GM23338 (cell line): Measurements from ENCODE around the gene ADRA1B. TPM values are rescaled to one million over a fixed set of nuclear protein-coding genes. Genes with fewer than 3 reads are reported as not detected.

Source experiments
- ATAC-seq: fragments of 200-7000 bp; cut with Tn5 transposase; 3 replicates; pipeline ENCODE4 v1.9.1; 2020
- DNase-seq: peaks from one replicate; pipeline ENCODE4 v3.0.0-alpha.2; 2015; ENCODE audit warnings: low spot score
- H2AFZ ChIP-seq: fragments of 200-600 bp; sonication (generic); 2 replicates; pipeline ENCODE4 v1.8.0; 2016; ENCODE audit warnings: antibody characterized with exemption, mild to moderate bottlenecking, moderate library complexity
- H3F3A ChIP-seq: fragments of 200-600 bp; sonication (generic); replicated peaks from 2 replicates; pipeline ENCODE4 v1.8.0; 2017; ENCODE audit warnings: antibody characterized with exemption, mixed run types, low read depth
- H3K27ac ChIP-seq: fragments of 200-600 bp; sonication (generic); 2 replicates; pipeline ENCODE4 v1.6.1; 2016; ENCODE audit warnings: low read depth
- H3K27me3 ChIP-seq: fragments of 200-600 bp; sonication (generic); 2 replicates; pipeline ENCODE4 v1.8.0; 2016; ENCODE audit warnings: mild to moderate bottlenecking, mixed run types, moderate library complexity; ENCODE audit not compliant: insufficient read depth
- H3K36me3 ChIP-seq: fragments of 200-600 bp; sonication (generic); 2 replicates; pipeline ENCODE4 v1.8.0; 2016; ENCODE audit warnings: mild to moderate bottlenecking; ENCODE audit not compliant: insufficient read depth
- H3K4me1 ChIP-seq: fragments of 200-600 bp; sonication (generic); 2 replicates; pipeline ENCODE4 v1.8.0; 2016; ENCODE audit warnings: mild to moderate bottlenecking, moderate library complexity; ENCODE audit not compliant: insufficient read depth
- H3K4me2 ChIP-seq: fragments of 200-600 bp; sonication (generic); 2 replicates; pipeline ENCODE4 v1.7.1; 2017; ENCODE audit warnings: mixed run types
- H3K4me3 ChIP-seq: fragments of 200-600 bp; sonication (generic); 2 replicates; pipeline ENCODE4 v1.6.1; 2016; ENCODE audit warnings: mixed run types
- H3K79me2 ChIP-seq: fragments of 200-600 bp; sonication (generic); replicated peaks from 2 replicates; pipeline ENCODE4 v1.8.0; 2017; ENCODE audit warnings: mild to moderate bottlenecking; ENCODE audit not compliant: insufficient read depth
- H3K9me2 ChIP-seq: fragments of 200-600 bp; sonication (generic); 2 replicates; pipeline ENCODE4 v1.8.0; 2017; ENCODE audit not compliant: insufficient read depth
- H4K20me1 ChIP-seq: fragments of 200-600 bp; sonication (generic); replicated peaks from 2 replicates; pipeline ENCODE4 v1.8.0; 2017; ENCODE audit warnings: mild to moderate bottlenecking; ENCODE audit not compliant: insufficient read depth
- H3K27ac Mint-ChIP-seq: 2 replicates; pipeline ENCODE4 v1.8.0; 2020; ENCODE audit warnings: inconsistent platforms, mild to moderate bottlenecking, moderate library complexity, mixed read lengths
- H3K27me3 Mint-ChIP-seq: 3 replicates; pipeline ENCODE4 v1.8.0; 2022; ENCODE audit warnings: low read depth, mild to moderate bottlenecking, moderate library complexity, mixed read lengths, inconsistent platforms; ENCODE audit not compliant: insufficient read depth, poor library complexity
- H3K36me3 Mint-ChIP-seq: 3 replicates; pipeline ENCODE4 v1.8.0; 2021; ENCODE audit warnings: low read depth, mild to moderate bottlenecking, inconsistent platforms, moderate library complexity, mixed read lengths
- H3K4me1 Mint-ChIP-seq: 3 replicates; pipeline ENCODE4 v1.8.0; 2020; ENCODE audit warnings: mild to moderate bottlenecking, inconsistent platforms, mixed read lengths
- H3K4me3 Mint-ChIP-seq: 3 replicates; pipeline ENCODE4 v1.8.0; 2021; ENCODE audit warnings: moderate library complexity, mild to moderate bottlenecking, inconsistent platforms, mixed read lengths
- H3K9me3 Mint-ChIP-seq: 3 replicates; pipeline ENCODE4 v1.8.0; 2020; ENCODE audit warnings: moderate library complexity, mild to moderate bottlenecking, inconsistent platforms, mixed read lengths
- EZH2phosphoT487 ChIP-seq: fragments of 200-600 bp; sonication (generic); IDR thresholded peaks from one replicate; pipeline ENCODE4 v1.8.1; 2018; ENCODE audit warnings: antibody characterized with exemption; ENCODE audit not compliant: unreplicated experiment
- NANOG ChIP-seq: IDR thresholded peaks from 2 replicates; pipeline ENCODE4 v1.6.1; 2016; ENCODE audit warnings: antibody characterized with exemption, borderline replicate concordance
- ZNF331 ChIP-seq: fragments of 250-450 bp; sonication (Bioruptor Pico); IDR thresholded peaks from 2 replicates; pipeline ENCODE4 v1.5.0; 2020; ENCODE audit warnings: low read depth, mild to moderate bottlenecking, moderate library complexity
- polyA plus RNA-seq: library from polyadenylated mRNA; unstranded; fragments of >200 nt; fragmentation: Nextera tagmentation; extraction: Ambion mirVana; gene quantifications from 2 replicates; pipeline ENCODE4 v1.2.1, GENCODE V29; 2016
- total RNA-seq: library from RNA; depleted of rRNA; stranded (reverse); fragments of >200 nt; shearing (Covaris generic); gene quantifications from 2 replicates; pipeline ENCODE4 v1.2.3, GENCODE V29; 2014
- TF ChIP-seq, protein P1 (sequence below): fragments of 250-450 bp; sonication (Bioruptor Pico); IDR thresholded peaks from 2 replicates; pipeline ENCODE4 v1.5.0; 2020; ENCODE audit warnings: mild to moderate bottlenecking, moderate library complexity
- TF ChIP-seq, protein P2 (sequence below), 2 experiments: fragments of 200-600 bp in 1 of 2; sonication (generic) in 1 of 2; conservative IDR thresholded peaks; 2 replicates each; pipeline versions ENCODE4 v1.5.1 to v1.6.1; 2016 to 2017; ENCODE audit warnings: antibody characterized with exemption in 2 of 2, low read depth in 2 of 2, mild to moderate bottlenecking in 2 of 2, moderate library complexity in 1 of 2
- TF ChIP-seq, protein P3 (sequence below): IDR thresholded peaks from 2 replicates; pipeline ENCODE4 v1.6.1; 2016; ENCODE audit warnings: antibody characterized with exemption

The ADRA1B gene
- total and polyA plus RNA-seq, 2 experiments from 2014 or later = not detected

DNA sequence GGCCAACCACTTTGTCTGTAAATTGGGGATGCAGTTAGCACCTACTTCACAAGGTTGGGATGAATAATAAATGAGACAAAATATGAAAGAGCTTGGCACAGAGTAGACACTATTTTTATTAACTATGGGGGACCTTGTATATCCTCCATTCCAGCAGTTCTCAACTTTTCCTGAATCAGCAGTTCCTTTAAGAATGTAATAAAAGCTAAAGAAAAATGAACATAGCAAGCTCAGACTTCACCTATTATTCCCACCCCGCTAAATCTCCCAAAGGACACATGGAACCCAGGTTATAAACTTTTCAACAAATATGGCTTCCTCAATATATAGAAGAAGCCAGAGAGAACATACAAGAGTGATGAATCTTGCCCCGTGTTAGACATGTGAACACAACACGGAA lies 60.6 kb downstream of the ADRA1B start:
- H3K9me3 Mint-ChIP-seq = no peaks in the 10 kb centered on the region
- no peaks in the 10 kb centered on the region for H3K9me2 ChIP-seq
- H3K4me1 Mint-ChIP-seq = peaks cover 6% of the 10 kb centered on the region
- H3K4me3 ChIP-seq = no peak overlapping the region
- ATAC-seq (no peak), DNase-seq (no peak)
- H3K4me1 ChIP-seq = peaks cover 8% of the 10 kb centered on the region
- no peaks in the 10 kb centered on the region for H3K36me3 ChIP-seq
- peaks cover 26% of the 10 kb centered on the region for H3K27me3 Mint-ChIP-seq
- no peaks in the 10 kb centered on the region for H4K20me1 ChIP-seq
- H3K4me3 Mint-ChIP-seq = no peak overlapping the region
- no peak overlapping the region for H2AFZ ChIP-seq
- TF ChIP-seq ZNF331 = no peak
- no peak for TF ChIP-seq NANOG
- TF ChIP-seq EZH2phosphoT487 = no peak
- TF ChIP-seq, protein P1, sequence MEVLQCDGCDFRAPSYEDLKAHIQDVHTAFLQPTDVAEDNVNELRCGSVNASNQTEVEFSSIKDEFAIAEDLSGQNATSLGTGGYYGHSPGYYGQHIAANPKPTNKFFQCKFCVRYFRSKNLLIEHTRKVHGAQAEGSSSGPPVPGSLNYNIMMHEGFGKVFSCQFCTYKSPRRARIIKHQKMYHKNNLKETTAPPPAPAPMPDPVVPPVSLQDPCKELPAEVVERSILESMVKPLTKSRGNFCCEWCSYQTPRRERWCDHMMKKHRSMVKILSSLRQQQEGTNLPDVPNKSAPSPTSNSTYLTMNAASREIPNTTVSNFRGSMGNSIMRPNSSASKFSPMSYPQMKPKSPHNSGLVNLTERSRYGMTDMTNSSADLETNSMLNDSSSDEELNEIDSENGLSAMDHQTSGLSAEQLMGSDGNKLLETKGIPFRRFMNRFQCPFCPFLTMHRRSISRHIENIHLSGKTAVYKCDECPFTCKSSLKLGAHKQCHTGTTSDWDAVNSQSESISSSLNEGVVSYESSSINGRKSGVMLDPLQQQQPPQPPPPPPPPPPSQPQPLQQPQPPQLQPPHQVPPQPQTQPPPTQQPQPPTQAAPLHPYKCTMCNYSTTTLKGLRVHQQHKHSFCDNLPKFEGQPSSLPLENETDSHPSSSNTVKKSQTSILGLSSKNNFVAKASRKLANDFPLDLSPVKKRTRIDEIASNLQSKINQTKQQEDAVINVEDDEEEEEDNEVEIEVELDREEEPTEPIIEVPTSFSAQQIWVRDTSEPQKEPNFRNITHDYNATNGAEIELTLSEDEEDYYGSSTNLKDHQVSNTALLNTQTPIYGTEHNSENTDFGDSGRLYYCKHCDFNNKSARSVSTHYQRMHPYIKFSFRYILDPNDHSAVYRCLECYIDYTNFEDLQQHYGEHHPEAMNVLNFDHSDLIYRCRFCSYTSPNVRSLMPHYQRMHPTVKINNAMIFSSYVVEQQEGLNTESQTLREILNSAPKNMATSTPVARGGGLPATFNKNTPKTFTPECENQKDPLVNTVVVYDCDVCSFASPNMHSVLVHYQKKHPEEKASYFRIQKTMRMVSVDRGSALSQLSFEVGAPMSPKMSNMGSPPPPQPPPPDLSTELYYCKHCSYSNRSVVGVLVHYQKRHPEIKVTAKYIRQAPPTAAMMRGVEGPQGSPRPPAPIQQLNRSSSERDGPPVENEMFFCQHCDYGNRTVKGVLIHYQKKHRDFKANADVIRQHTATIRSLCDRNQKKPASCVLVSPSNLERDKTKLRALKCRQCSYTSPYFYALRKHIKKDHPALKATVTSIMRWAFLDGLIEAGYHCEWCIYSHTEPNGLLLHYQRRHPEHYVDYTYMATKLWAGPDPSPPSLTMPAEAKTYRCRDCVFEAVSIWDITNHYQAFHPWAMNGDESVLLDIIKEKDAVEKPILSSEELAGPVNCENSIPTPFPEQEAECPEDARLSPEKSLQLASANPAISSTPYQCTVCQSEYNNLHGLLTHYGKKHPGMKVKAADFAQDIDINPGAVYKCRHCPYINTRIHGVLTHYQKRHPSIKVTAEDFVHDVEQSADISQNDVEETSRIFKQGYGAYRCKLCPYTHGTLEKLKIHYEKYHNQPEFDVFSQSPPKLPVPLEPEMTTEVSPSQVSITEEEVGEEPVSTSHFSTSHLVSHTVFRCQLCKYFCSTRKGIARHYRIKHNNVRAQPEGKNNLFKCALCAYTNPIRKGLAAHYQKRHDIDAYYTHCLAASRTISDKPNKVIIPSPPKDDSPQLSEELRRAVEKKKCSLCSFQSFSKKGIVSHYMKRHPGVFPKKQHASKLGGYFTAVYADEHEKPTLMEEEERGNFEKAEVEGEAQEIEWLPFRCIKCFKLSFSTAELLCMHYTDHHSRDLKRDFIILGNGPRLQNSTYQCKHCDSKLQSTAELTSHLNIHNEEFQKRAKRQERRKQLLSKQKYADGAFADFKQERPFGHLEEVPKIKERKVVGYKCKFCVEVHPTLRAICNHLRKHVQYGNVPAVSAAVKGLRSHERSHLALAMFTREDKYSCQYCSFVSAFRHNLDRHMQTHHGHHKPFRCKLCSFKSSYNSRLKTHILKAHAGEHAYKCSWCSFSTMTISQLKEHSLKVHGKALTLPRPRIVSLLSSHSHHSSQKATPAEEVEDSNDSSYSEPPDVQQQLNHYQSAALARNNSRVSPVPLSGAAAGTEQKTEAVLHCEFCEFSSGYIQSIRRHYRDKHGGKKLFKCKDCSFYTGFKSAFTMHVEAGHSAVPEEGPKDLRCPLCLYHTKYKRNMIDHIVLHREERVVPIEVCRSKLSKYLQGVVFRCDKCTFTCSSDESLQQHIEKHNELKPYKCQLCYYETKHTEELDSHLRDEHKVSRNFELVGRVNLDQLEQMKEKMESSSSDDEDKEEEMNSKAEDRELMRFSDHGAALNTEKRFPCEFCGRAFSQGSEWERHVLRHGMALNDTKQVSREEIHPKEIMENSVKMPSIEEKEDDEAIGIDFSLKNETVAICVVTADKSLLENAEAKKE (CRISPR knock-in tag) = no peak
- H3K36me3 Mint-ChIP-seq = no peaks in the 10 kb centered on the region
- no peak overlapping the region for H3K4me2 ChIP-seq
- H3K27ac Mint-ChIP-seq = no peak overlapping the region
- H3K79me2 ChIP-seq = no peaks in the 10 kb centered on the region
- no peaks in the 10 kb centered on the region; the same call in 1 of the 2 replicates for H3F3A ChIP-seq
- H3K27ac ChIP-seq = no peak overlapping the region
- peaks cover 28% of the 10 kb centered on the region for H3K27me3 ChIP-seq

DNA sequence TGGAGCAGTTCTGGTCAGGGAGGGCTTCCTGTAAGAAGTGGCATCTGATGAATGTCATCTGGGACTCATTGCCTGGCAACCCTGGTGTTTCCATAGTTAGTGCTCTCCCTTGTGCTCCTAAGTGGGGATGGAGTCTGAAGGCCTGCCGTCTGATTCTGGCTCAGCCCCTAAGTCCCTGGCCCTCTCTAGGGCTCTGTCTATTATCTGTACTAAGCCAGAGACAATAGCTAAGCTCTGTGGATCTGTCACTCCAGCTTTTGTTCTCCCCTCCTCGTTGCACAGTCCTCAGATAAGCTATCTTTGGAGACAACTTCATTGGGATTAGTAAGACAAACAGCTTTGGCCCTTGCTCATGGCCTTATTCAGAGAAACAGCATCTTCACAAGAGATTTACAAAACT lies 62.1 kb downstream of the ADRA1B start:
- no peaks in the 10 kb centered on the region for H4K20me1 ChIP-seq
- no peak overlapping the region for H3K4me3 ChIP-seq
- Mint-ChIP-seq H3K27me3 (peaks cover 16% of the 10 kb centered on the region), H3K4me1 (no peaks in the 10 kb centered on the region), H3K4me3 (no peak overlapping the region), H3K36me3 (no peaks in the 10 kb centered on the region), H3K27ac (no peak overlapping the region), H3K9me3 (no peaks in the 10 kb centered on the region)
- H2AFZ ChIP-seq = no peak overlapping the region
- peaks cover 13% of the 10 kb centered on the region for H3K27me3 ChIP-seq
- no peaks in the 10 kb centered on the region; the same call in 1 of the 2 replicates for H3F3A ChIP-seq
- no peak overlapping the region for H3K27ac ChIP-seq
- no peaks in the 10 kb centered on the region for H3K36me3 ChIP-seq
- no peak overlapping the region for H3K4me2 ChIP-seq
- 0 out of 2 replicates have a peak, but pooled peaks cover under 1% of the 10 kb centered on the region for H3K4me1 ChIP-seq
- ATAC-seq (no peak), DNase-seq (no peak)
- H3K79me2 ChIP-seq = no peaks in the 10 kb centered on the region
- TF ChIP-seq, protein P2, sequence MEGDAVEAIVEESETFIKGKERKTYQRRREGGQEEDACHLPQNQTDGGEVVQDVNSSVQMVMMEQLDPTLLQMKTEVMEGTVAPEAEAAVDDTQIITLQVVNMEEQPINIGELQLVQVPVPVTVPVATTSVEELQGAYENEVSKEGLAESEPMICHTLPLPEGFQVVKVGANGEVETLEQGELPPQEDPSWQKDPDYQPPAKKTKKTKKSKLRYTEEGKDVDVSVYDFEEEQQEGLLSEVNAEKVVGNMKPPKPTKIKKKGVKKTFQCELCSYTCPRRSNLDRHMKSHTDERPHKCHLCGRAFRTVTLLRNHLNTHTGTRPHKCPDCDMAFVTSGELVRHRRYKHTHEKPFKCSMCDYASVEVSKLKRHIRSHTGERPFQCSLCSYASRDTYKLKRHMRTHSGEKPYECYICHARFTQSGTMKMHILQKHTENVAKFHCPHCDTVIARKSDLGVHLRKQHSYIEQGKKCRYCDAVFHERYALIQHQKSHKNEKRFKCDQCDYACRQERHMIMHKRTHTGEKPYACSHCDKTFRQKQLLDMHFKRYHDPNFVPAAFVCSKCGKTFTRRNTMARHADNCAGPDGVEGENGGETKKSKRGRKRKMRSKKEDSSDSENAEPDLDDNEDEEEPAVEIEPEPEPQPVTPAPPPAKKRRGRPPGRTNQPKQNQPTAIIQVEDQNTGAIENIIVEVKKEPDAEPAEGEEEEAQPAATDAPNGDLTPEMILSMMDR (conservative IDR thresholded peaks at IDR 0.05; ENCODE audit: low read depth in 2 of 2) = no peak
- no peak for TF ChIP-seq EZH2phosphoT487
- TF ChIP-seq, protein P3, sequence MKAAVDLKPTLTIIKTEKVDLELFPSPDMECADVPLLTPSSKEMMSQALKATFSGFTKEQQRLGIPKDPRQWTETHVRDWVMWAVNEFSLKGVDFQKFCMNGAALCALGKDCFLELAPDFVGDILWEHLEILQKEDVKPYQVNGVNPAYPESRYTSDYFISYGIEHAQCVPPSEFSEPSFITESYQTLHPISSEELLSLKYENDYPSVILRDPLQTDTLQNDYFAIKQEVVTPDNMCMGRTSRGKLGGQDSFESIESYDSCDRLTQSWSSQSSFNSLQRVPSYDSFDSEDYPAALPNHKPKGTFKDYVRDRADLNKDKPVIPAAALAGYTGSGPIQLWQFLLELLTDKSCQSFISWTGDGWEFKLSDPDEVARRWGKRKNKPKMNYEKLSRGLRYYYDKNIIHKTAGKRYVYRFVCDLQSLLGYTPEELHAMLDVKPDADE = no peak
- no peak for TF ChIP-seq ZNF331
- no peaks in the 10 kb centered on the region for H3K9me2 ChIP-seq
